Cerebellar cortex (tissue), 1 donor: ENCODE measurements around the gene SKI.

Experiments
- DNase-seq: peaks from one replicate; pipeline ENCODE4 v3.0.0-alpha.2; 2015; ENCODE audit warnings: low spot score

The SKI gene

GRCh38 chr1:2228157-2228594 is at the start of gene SKI:
Gene SKI (plus strand): TSS chr1:2228319. CDS start chr1:2228767, 448 bp downstream.
- DNase-seq, result no peak

DNA sequence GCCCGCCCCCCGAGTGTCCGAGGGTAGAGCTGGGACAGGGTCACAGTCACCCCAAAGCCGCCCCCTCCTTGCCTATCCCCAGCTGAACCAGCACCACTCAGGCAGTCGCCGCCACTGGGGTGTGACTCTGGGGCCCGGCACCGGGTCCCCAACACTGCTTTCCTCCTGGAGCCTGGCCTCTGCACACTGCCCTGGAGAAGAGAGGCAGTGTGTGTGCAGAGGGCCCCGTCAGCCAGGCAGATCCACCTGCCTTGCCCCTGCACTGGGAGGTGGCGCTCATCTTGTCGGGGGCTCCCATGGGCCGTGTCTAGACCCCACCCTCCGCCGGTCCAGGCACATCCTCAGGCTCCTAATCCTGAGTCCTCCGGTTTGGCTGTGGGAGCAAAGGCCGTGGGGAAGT is 49.2 kb upstream of the SKI start:
- DNase-seq, result no peak

DNA sequence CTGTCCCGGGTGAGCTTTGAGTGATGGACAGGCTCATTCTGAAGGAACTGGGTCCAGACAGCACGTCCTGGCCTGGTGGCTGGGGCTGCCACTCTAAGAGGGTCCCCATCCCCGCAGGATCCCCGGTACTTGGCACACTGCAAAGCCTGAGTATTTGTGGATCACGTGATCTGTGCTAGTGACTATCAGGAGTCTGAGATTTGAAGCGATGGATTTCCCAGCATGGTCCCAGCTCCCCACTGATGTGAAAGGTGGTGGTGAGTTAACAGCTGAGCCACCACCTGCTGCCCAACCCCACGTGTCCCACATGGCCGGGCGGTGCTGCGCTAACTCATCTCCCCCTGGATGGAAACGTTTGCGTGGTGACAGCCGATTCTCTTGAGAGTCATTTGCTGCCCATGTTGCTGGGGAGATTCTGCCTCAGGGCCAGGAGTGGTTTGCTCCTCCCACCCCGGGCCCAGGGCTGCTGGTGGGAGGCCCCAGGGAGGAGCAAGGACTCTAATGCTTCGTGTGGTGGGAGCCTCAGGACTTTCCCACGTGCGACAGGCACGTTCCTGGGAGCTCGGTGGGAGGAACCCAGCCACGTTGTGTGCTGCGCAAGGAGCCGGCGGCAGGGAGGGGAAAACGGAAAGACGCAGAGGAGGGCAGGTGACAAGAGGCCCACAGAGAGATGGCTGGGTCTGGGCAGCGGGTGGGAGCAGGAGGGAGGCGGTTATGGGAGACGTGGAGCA is 48.7 kb upstream of the SKI start:
- DNase-seq, result no peak

GRCh38 chr1:2180297-2181245 is 47.5 kb upstream of the SKI start:
- DNase-seq, result no peak

DNA sequence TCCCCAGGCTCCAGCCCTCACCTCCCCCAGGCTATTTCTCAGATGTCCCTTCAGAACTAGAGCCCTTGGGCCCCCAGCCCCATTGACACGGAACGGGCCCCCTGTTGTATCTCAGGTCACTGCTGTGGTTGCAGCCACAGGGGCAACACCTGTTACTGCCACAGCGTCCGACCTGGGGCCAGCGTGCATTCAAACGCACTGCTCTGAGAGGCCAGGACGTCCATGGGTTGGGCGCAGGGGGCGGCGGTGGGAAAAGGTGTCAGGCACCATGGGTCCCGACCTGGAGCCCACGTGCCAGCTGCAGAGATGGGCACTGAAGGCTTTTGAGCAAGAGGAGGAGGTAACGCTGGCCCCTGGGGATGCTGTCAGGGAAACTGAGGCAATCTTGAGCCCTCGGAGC is 46.8 kb upstream of the SKI start:
- no peak for DNase-seq

DNA sequence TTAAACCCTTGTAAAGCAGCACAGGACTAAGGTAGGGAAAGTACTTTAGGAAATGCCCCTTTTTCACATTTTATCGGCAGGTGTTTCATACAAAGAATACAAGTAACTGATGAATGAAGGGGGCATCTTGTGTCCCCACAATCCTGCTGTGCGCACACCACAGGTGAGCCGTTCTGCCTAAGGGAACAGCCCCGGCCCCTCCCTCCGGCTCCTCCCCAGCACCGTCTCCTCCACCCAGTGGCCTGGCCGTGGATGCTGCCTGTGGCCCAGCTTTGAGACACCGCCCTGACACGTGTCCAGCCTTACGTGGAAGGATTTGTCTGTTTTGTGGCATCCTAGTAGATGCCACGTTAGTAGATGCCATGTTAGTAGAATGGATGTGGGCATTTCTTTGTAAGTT is 46.4 kb upstream of the SKI start:
- no peak for DNase-seq

GRCh38 chr1:2182376-2182775 is 45.7 kb upstream of the SKI start:
- DNase-seq, result no peak

- peak; percentile 88 for DNase-seq
Measured at GRCh38 chr1:2183937-2184334, 44.2 kb upstream of the SKI start.

- no peak for DNase-seq
Measured at GRCh38 chr1:2184531-2184930, 43.6 kb upstream of the SKI start.

GRCh38 chr1:2184934-2185333 is 43.2 kb upstream of the SKI start:
- no peak for DNase-seq

DNA sequence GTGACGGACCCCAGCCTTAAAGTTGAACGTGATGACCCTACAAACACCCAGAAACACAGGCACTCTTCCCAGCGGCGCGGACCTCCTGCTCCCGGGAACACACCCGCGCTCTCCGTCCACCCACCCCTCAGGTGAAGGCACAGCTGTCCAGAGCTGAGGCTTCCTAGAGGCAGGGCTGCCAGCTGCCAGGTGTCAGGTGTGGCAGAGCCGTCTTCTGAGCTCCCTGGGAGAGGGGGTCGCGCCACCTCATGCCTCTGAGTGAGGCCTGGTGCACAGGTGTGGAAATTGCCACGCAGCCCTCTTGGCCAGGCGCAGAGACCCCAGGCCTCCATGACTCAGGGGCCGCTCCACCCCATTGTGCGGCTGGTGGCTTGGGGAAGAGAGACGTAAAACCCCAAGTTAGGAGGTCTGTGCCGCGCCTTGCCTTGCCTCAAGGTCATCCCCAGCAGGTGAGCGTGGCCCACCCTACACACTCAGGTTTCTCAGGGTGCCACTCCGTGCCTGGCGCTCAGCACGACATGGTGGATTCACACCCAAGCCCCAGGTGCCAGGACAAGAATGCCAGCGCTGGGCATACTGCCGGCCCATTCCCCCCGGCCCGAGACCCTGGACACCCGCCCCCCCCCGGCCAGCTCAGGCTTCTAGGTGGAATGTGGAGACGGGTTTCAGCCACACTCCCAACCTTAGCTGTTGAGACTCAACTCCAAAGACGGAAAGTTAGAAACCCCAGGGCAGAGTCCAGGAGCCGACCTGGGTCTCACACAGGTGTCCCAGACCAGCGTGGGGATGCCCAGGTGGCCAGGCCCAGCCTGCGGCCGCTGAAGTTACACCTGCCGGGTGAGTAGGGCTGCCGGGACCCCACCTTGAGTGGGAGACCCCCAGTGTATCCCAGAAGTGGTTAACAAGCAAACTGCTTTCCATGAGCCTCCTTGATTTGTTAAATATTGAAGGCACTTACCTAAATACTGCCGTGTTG is 42.0 kb upstream of the SKI start:
- DNase-seq, result no peak

DNA sequence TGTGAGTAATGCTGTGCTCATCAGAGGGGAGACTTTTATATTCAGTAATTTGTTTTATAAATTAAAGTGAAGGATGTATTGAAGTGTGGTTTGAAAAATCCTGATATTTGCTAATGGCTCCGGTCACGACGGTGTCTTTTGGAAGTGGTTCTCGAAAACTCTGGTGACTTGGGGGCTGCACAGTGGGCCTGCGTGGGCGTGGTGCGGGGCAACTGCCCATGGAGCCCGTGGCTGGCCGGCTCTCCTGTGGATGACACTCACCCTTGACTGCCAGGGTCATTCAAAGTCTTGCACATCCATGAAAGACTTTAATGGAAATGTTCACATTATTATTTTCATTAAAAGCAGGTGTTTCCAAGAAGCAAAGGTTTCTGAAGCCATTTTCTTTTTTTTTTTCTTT is 41.2 kb upstream of the SKI start:
- no peak for DNase-seq

DNA sequence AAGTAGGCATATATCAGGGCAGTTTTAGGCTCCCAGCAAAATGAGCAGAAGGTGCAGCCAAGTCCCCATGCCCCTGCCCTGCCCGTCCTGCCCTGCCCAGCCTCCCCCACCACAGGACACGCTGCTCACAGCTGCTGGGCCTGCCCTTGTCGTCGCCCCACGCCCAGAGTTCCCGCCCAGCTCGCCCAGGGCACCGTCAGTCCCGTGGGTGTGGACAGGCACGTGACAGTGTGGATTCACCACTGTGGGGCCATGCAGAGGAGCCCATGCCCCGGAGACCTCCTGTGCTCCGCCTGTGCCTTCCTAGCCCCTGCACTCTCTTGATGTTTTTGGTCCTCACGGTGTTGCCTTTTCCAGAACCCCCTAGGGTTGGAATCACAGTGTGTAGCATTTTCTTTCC is 40.5 kb upstream of the SKI start:
- DNase-seq, result no peak

DNA sequence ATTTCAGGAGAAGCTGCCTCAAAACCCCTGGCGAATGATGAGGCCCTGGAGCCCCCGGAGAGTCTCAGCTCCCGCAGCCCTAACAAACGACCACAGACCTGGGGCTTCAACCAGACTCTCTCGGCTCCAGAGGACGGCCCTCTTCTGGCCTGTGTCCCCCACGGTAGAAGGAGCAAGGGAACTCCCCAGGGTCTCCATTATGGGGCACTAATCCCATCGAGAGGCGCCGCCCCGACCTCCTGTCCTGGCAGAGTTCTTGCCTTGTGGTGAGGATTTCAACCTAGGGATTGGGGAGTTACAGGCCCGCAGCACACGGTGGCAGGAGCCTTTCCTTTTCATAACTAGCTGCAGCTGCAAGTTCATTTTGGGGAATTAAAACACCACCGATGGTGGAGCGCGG is 39.8 kb upstream of the SKI start:
- no peak for DNase-seq

DNA sequence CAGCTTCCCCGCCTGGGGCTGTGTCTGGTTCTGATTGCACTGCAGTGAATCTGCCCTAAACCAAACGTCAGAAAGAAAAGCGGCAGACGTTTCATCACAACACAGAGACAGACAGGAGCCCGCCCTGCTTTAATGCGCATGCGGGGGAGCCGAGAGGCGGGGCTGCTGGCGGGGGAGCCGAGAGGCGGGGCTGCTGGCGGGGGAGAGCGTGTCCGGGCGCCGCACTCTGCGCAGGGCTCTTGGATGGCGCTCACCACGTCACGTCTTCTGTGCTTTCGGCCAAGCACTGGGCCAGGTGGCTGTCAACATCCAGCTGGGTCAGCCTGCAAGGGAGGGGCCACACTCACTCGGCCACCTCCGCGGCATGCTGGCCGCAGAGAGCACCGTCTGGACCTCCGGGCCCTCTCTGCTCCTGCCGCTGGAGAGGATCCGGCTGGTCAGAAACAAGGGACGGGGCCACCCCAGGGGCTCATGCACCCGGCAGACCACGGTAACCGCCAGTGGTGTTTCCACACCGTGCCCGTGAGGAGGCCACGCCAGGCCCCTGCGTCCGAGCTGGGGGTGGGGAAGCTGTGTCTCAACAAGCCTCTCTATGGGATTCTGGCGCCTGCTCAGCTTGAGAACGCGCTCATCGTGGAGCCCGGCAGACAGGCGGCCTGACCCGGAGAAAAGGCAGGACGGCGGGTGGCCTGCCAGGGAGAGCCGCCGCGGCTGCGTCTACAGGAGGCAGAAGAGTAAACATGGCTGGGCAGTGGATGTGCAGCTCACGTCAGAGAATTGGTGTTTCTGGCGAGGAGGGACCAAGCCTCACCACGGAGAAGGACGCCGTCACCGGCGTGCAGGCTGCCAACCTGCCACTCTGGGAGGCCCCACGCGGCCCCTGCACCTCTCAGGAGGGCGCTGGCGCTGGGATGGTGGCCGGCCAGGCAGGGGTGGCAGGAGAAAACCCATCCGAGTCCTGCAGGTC is 38.4 kb upstream of the SKI start:
- DNase-seq, result peak; percentile 98

GRCh38 chr1:2190491-2190976 is 37.6 kb upstream of the SKI start:
- no peak for DNase-seq

GRCh38 chr1:2192031-2192995 is 35.8 kb upstream of the SKI start:
- DNase-seq, result no peak

- DNase-seq, result no peak
Measured at GRCh38 chr1:2193514-2194281, 34.4 kb upstream of the SKI start.
